NCI-H2171 (cell line): ENCODE measurements around the gene UGT1A9.

Experiments
- DNase-seq: peaks from one replicate; lab custom pipeline; 2025; lab: John Stamatoyannopoulos, UW

UGT1A9 gene

GRCh38 chr2:233817361-233817911, 145.7 kb downstream of the UGT1A9 start:
- DNase-seq = no peak

GRCh38 chr2:233817995-233818638, 146.4 kb downstream of the UGT1A9 start:
- no peak for DNase-seq

DNA sequence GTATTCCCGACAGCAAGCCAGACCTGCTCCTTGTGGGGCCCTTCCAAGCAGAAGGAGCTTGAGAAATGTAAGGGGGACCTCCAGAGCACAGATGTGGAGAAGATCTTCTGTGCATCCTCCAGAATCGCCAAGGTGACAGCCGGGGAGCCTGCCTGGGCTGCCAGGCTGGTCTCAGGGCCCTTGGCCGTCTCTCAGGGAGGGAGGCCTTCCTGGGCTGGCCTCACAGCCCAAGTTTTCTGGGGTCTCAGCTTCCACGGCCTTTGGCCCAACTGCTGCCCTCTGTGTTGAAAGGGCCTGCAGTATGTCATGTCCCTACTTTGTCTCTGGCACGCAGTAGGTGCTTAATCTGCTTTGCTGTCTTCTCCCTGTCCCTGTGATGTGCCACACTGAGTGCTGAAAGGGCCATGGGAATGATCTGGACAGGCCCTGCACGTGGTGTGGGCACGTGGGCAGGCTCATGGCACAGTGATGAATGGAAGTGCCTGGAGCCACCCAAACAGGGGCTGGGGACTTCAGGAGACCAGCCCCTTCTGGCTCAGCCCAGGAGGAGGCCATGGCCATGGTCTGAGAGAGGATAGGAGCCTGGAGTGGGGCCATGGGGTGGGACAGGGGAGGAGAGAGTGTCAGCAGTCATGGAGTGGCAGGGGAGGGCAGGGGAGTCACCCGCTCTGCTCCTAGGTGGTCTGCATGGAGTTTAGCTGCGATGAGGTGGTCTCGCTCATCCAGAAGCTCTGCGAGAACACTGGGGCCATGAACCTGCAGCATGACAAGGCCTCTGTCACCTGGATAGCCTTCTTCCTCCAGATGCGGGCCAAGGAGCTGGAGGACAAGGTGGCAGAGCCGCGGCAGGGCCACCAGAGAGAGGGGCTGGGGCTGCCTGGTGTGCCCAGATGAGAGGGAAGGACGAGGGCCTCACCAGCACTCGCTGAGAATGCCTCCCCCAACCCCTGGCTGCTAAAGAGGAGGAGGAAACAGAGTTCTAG, 147.2 kb downstream of the UGT1A9 start:
- DNase-seq = no peak

DNA sequence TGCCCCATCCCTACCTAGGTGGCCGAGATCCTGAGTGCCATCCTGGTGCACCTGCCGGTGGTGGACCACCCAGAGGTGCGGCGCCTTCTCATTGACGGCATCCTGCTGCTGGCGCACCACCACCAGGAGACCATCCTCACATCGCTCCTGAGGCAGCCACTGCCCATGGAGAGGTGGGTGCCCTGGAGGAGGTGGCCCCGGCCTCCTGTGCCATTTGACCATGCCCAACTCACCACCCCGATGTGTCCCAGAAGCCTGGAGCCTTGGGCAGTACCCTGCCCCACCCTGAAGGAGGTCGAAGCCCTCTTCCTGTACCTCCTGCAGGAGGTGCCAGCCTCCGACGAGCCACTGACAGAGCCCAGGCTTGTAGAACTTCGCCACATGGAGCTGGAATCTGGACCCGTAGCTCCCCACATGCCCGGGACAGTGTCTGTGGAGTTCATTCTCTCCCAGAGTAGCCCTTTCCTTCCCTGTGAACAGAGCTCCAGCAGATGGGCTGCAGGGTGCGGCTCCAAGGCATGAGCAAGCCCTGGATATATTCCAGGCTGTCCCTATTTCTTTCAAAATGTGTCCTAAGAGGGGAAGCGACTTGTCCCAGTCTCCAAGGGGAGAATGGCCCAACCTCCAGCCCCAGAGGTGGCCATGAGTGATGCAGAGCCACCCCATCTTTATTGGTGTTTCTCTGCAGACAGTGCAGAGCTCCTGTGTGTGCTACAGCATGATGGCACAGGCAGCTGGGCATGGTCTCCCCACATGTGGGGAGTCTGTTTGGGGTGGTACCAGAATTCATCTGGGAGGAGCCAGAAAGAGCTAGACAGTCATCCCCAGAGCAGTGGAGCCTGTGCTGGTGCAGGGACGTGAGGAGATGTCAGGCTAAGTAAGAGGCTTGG, 148.4 kb downstream of the UGT1A9 start:
- no peak for DNase-seq

- DNase-seq = no peak
These were observed 149.0 kb downstream of the UGT1A9 start for GRCh38 chr2:233820774-233821105.

DNA sequence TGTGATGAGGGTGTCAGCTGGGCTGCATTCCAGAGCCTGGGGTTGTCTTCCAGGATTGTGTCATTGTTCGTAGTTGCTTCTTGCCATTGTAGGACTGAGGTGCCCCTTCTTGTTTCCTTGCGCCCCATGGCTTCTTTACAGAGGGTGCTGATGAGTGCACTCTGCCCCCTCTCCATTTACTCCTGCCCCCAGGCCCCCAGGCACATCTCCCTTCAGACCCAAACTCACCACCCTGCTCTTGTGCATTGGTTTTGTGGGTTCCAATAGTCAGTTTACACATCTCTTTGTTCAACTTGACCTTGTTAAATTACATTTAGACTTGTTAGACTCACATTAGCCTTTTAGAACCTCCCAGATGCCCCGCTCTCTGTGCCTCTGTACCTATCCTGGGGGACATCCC, 149.5 kb downstream of the UGT1A9 start:
- DNase-seq = no peak

DNA sequence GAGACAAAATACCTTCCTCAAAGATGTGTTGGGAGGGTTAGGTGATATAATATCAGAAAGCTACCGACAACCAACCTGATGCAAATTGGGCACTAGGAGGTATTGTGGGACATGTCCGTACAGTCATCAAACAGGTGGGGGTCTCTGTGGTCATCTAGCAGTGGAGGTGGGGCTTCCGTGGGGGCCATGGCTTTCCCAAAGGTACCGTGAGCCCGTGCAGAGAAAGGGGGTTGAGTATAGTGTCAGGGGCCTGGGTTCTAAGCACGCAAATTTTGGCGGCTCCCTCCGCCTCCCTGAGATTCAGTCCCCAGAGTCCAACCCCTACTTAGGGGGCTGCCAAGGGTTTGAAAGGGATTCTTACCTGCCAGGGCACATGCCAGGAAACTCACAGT, 150.0 kb downstream of the UGT1A9 start:
- DNase-seq = no peak

GRCh38 chr2:233822101-233822771, 150.5 kb downstream of the UGT1A9 start:
- DNase-seq = no peak
